MM.1S (cell line): ENCODE data around the gene IRF2BPL.

ENCODE experiments used
- EZH2phosphoT487 ChIP-seq: fragments of 300-600 bp; sonication (generic); IDR thresholded peaks from 2 replicates; pipeline ENCODE4 v1.6.1; 2018; ENCODE audit warnings: antibody characterized with exemption, low read length
- TF ChIP-seq, protein P1 (sequence below): fragments of 300-600 bp; sonication (generic); IDR thresholded peaks from 2 replicates; pipeline ENCODE4 v1.5.1; 2016; ENCODE audit warnings: antibody characterized with exemption, low read length, mixed read lengths

DNA sequence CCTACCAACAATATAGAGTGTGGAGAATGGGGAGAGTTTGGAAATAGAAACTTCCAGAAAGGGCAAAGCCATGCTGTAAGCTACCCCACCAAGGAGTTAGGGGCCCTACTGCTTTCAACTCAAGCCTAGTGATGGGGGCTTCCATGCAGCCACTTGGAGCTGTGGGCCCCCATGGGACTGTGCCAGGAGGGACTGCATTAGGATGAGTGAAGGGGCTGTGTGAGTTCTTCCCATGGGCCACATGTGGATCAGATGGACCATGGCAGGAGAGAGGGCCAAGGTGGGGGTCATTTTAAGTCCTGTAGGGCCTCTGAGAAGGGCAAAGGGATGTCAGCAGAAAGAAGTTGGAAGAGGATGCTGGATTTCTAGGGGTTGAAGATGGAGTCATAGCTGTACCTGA, 46.5 kb upstream of the IRF2BPL start:
- TF ChIP-seq, protein P1, sequence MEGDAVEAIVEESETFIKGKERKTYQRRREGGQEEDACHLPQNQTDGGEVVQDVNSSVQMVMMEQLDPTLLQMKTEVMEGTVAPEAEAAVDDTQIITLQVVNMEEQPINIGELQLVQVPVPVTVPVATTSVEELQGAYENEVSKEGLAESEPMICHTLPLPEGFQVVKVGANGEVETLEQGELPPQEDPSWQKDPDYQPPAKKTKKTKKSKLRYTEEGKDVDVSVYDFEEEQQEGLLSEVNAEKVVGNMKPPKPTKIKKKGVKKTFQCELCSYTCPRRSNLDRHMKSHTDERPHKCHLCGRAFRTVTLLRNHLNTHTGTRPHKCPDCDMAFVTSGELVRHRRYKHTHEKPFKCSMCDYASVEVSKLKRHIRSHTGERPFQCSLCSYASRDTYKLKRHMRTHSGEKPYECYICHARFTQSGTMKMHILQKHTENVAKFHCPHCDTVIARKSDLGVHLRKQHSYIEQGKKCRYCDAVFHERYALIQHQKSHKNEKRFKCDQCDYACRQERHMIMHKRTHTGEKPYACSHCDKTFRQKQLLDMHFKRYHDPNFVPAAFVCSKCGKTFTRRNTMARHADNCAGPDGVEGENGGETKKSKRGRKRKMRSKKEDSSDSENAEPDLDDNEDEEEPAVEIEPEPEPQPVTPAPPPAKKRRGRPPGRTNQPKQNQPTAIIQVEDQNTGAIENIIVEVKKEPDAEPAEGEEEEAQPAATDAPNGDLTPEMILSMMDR, result no peak
- TF ChIP-seq EZH2phosphoT487, result no peak
